Measurements from ENCODE around the gene ZBTB11.
"Not testable (repeated sequence)": the region's sequence is repeated elsewhere in the genome, so short reads cannot be mapped to it uniquely, and the experiment has no call there.

Gene ZBTB11

GRCh38 chr3:101618726-101619125, 58.2 kb downstream of the ZBTB11 start:
- no peak for DNase-seq (ENCODE audit: low spot score)

GRCh38 chr3:101617478-101617877, 59.5 kb downstream of the ZBTB11 start:
- no peak for DNase-seq (ENCODE audit: low spot score)

GRCh38 chr3:101615525-101615924, 61.4 kb downstream of the ZBTB11 start:
- DNase-seq (ENCODE audit: low spot score): no peak

- not testable (repeated sequence) for DNase-seq (ENCODE audit: low spot score)
These were observed 63.9 kb downstream of the ZBTB11 start for GRCh38 chr3:101613014-101613413.

- DNase-seq (ENCODE audit: low spot score): no peak
These were observed 65.9 kb downstream of the ZBTB11 start for GRCh38 chr3:101611023-101611422.

GRCh38 chr3:101605398-101605797, 71.5 kb downstream of the ZBTB11 start:
- not testable (repeated sequence) for DNase-seq (ENCODE audit: low spot score)

GRCh38 chr3:101603184-101603583, 73.7 kb downstream of the ZBTB11 start:
- DNase-seq (ENCODE audit: low spot score): no peak

- DNase-seq (ENCODE audit: low spot score): no peak
These were observed 74.2 kb downstream of the ZBTB11 start for GRCh38 chr3:101602731-101603130.

Measured in globus pallidus (tissue), 1 donor.